ENCODE data around the gene GRIK4.
"Not testable (repeated sequence)": the region's sequence is repeated elsewhere in the genome, so short reads cannot be mapped to it uniquely, and the experiment has no call there.

Gene GRIK4

GRCh38 chr11:121018746-121019145 is 507.2 kb downstream of the GRIK4 start:
- Histone ChIP-seq H3F3A (ENCODE audit: low read depth) (no peaks in the 10 kb centered on the region), H2AFZ (ENCODE audit: low read length) (no peak overlapping the region), H3K4me1 (ENCODE audit: insufficient read depth, low read length, poor library complexity, severe bottlenecking) (no peaks in the 10 kb centered on the region), H3K9me3 (ENCODE audit: insufficient read depth, low read depth, low read length) (no peaks in the 10 kb centered on the region), H3K4me2 (ENCODE audit: low read depth, low read length, poor library complexity, severe bottlenecking) (no peak overlapping the region), H3K36me3 (ENCODE audit: insufficient read depth, low read length) (no peaks in the 10 kb centered on the region), H3K4me3 (ENCODE audit: low read length, poor library complexity, severe bottlenecking) (no peak overlapping the region), H3K9me2 (replicated peaks; ENCODE audit: low read depth, low read length) (no peaks in the 10 kb centered on the region), H3K79me2 (ENCODE audit: insufficient read depth, low read length) (no peaks in the 10 kb centered on the region), H3K9ac (ENCODE audit: low read depth, low read length, poor library complexity, severe bottlenecking) (no peak overlapping the region), H3K27me3 (ENCODE audit: insufficient read depth, low read length, poor library complexity, severe bottlenecking) (no peaks in the 10 kb centered on the region), H4K20me1 (ENCODE audit: insufficient read depth, low read length, poor library complexity, severe bottlenecking) (no peaks in the 10 kb centered on the region)
- TF ChIP-seq EZH2phosphoT487 (IDR thresholded peaks at IDR 0.05; ENCODE audit: borderline replicate concordance) (no peak), CTCF (conservative IDR thresholded peaks at IDR 0.05; ENCODE audit: low read length) (no peak)

GRCh38 chr11:121021718-121022117 is 510.2 kb downstream of the GRIK4 start:
- H3K9me2 ChIP-seq (replicated peaks; ENCODE audit: low read depth, low read length); H3K4me3 ChIP-seq (ENCODE audit: low read length, poor library complexity, severe bottlenecking); H3K9me3 ChIP-seq (ENCODE audit: insufficient read depth, low read depth, low read length); H3K9ac ChIP-seq (ENCODE audit: low read depth, low read length, poor library complexity, severe bottlenecking); H3K36me3 ChIP-seq (ENCODE audit: insufficient read depth, low read length); H3F3A ChIP-seq (ENCODE audit: low read depth); H3K27me3 ChIP-seq (ENCODE audit: insufficient read depth, low read length, poor library complexity, severe bottlenecking); H3K4me2 ChIP-seq (ENCODE audit: low read depth, low read length, poor library complexity, severe bottlenecking); H2AFZ ChIP-seq (ENCODE audit: low read length): not testable (repeated sequence)
- Histone ChIP-seq H4K20me1 (ENCODE audit: insufficient read depth, low read length, poor library complexity, severe bottlenecking) (peaks cover 25% of the 10 kb centered on the region), H3K79me2 (ENCODE audit: insufficient read depth, low read length) (peaks cover 26% of the 10 kb centered on the region), H3K4me1 (ENCODE audit: insufficient read depth, low read length, poor library complexity, severe bottlenecking) (peaks cover 24% of the 10 kb centered on the region)

- no peak for TF ChIP-seq EZH2phosphoT487 (IDR thresholded peaks at IDR 0.05; ENCODE audit: borderline replicate concordance)
- TF ChIP-seq CTCF (conservative IDR thresholded peaks at IDR 0.05; ENCODE audit: low read length): no peak
- Histone ChIP-seq H3K4me1 (ENCODE audit: insufficient read depth, low read length, poor library complexity, severe bottlenecking) (peaks cover 26% of the 10 kb centered on the region), H3K79me2 (ENCODE audit: insufficient read depth, low read length) (peaks cover 37% of the 10 kb centered on the region), H3K4me3 (ENCODE audit: low read length, poor library complexity, severe bottlenecking) (peak within 1 kb of the TSS; percentile 98), H3K36me3 (ENCODE audit: insufficient read depth, low read length) (no peaks in the 10 kb centered on the region), H3F3A (ENCODE audit: low read depth) (no peaks in the 10 kb centered on the region), H3K9ac (ENCODE audit: low read depth, low read length, poor library complexity, severe bottlenecking) (peak within 1 kb of the TSS; percentile 92), H3K9me2 (replicated peaks; ENCODE audit: low read depth, low read length) (no peaks in the 10 kb centered on the region), H3K27me3 (ENCODE audit: insufficient read depth, low read length, poor library complexity, severe bottlenecking) (no peaks in the 10 kb centered on the region), H2AFZ (ENCODE audit: low read length) (peak within 1 kb of the TSS; percentile 71), H3K4me2 (ENCODE audit: low read depth, low read length, poor library complexity, severe bottlenecking) (peak within 1 kb of the TSS; percentile 99), H4K20me1 (ENCODE audit: insufficient read depth, low read length, poor library complexity, severe bottlenecking) (peaks cover 28% of the 10 kb centered on the region), H3K9me3 (ENCODE audit: insufficient read depth, low read depth, low read length) (no peaks in the 10 kb centered on the region)
Measured at GRCh38 chr11:121023848-121024751, 512.6 kb downstream of the GRIK4 start, which contains the start of gene TBCEL. TBCEL (plus strand) TSS chr11:121024102; CDS start chr11:121045691, 21,589 bp downstream.
